Stomach (tissue), 9 donors: ENCODE measurements around the gene GPR176. TPM values are rescaled to one million over a fixed set of nuclear protein-coding genes. Genes with fewer than 3 reads are reported as not detected.

Experiments
- DNase-seq, 2 donors: peaks; one replicate each; pipeline versions ENCODE4 v3.0.0 to v3.0.0-alpha.2; 2013 to 2019
- H3K27ac ChIP-seq, 5 donors: fragments of 200-600 bp in 4 of 5; sonication (generic) in 4 of 5; one replicate each; pipeline ENCODE4 v1.5.1; 2013 to 2019; ENCODE audit warnings: mild to moderate bottlenecking in 1 of 5, moderate library complexity in 1 of 5
- H3K27me3 ChIP-seq, 3 donors: fragments of 200-600 bp; sonication (generic); one replicate each; pipeline ENCODE4 v1.5.1; 2017 to 2019; ENCODE audit warnings: mixed run types in 1 of 3
- H3K36me3 ChIP-seq, 4 donors: fragments of 200-600 bp; sonication (generic); 1 replicate in 3 of 4; 2 replicates in 1 of 4; pipeline ENCODE4 v1.5.1; 2016 to 2019
- H3K4me1 ChIP-seq, 4 donors: fragments of 200-600 bp; sonication (generic); one replicate each; pipeline ENCODE4 v1.5.1; 2016 to 2019
- H3K4me3 ChIP-seq, 4 donors: fragments of 200-600 bp; sonication (generic) in 3 of 4; one replicate each; pipeline ENCODE4 v1.5.1; 2016 to 2019; ENCODE audit warnings: mild to moderate bottlenecking in 1 of 4
- H3K9me3 ChIP-seq, 4 donors: fragments of 200-600 bp; sonication (generic); one replicate each; pipeline ENCODE4 v1.5.1; 2016 to 2019
- CTCF ChIP-seq, 7 experiments: fragments of 450-650 bp in 4 of 7; fragments of 200-600 bp in 3 of 7; sonication (generic) in 3 of 7; IDR thresholded peaks; one replicate each; pipeline ENCODE4 v1.5.1; 2016 to 2019; ENCODE audit warnings: antibody characterized with exemption in 7 of 7, control low read depth in 2 of 7, mild to moderate bottlenecking in 1 of 7
- EP300 ChIP-seq: sonication (generic); formaldehyde crosslinking; IDR thresholded peaks from one replicate; pipeline ENCODE4 v1.6.1; 2017; ENCODE audit warnings: antibody characterized with exemption
- POLR2A ChIP-seq, 4 donors: fragments of 450-650 bp; IDR thresholded peaks; one replicate each; pipeline ENCODE4 v1.6.1; 2016; ENCODE audit warnings: antibody characterized with exemption in 4 of 4, control low read depth in 2 of 4, mild to moderate bottlenecking in 1 of 4, moderate library complexity in 1 of 4
- POLR2AphosphoS5 ChIP-seq, 3 donors: sonication (generic); formaldehyde crosslinking; IDR thresholded peaks; one replicate each; pipeline ENCODE4 v1.6.1; 2016; ENCODE audit warnings: antibody characterized with exemption in 3 of 3
- WGBS, 5 donors: extraction: QIAGEN DNeasy Blood & Tissue Kit in 3 of 5; methylation state at CpG; one replicate each; pipeline versions ENCODE4 v1.1.5 to v1.1.7; 2013 to 2018; 5-methylcytosine and 5-hydroxymethylcytosine counted together
- intact Hi-C: fragments of 100-400 bp; cut with DNase I; formaldehyde crosslinking; loops from one replicate; pipeline ENCODE4 v1.15.1; 2023; ENCODE audit warnings: low total_unique reads
- polyA plus RNA-seq, 3 donors: library from polyadenylated mRNA; stranded (reverse); fragments of 200-250 nt; gene quantifications; one replicate each; pipeline ENCODE4 v1.2.3, GENCODE V29; 2013
- total RNA-seq, 5 donors: library from RNA; depleted of rRNA; stranded (reverse); fragments of >200 nt; gene quantifications; one replicate each; pipeline versions ENCODE4 v1.1.0 to v1.2.3, GENCODE V29; 2014 to 2016
- donor health status: healthy with polysubstance abuse.
- donor health status: Bipolar disorder and iron deficiency.
- donor health status: healthy.

The GPR176 gene
- total and polyA plus RNA-seq, 8 donors: 0.29 to 10.1 (median 1.3) TPM; not detected in 1

- no peaks in the 10 kb centered on the region for H3K36me3 ChIP-seq
- intact Hi-C loops: no loop called here
- H3K4me1 ChIP-seq: no peaks in the 10 kb centered on the region
- TF ChIP-seq CTCF (IDR thresholded peaks at IDR 0.05) (no peak), POLR2AphosphoS5 (IDR thresholded peaks at IDR 0.05) (no peak), POLR2A (IDR thresholded peaks at IDR 0.05) (no peak), EP300 (no peak)
- H3K27me3 ChIP-seq: no peaks in the 10 kb centered on the region
- 68 to 96% (median 90%) methylated on average over 3 to 4 of the region's 4 CpGs for WGBS, 5 donors
- no peak overlapping the region for H3K4me3 ChIP-seq
- no peak for DNase-seq
- no peak overlapping the region for H3K27ac ChIP-seq
- H3K9me3 ChIP-seq: no peaks in the 10 kb centered on the region
These were observed 144.0 kb downstream of the GPR176 start for GRCh38 chr15:39776068-39776467.

GRCh38 chr15:39774688-39775267 is 145.3 kb downstream of the GPR176 start:
- no peak overlapping the region for H3K27ac ChIP-seq
- no peak for TF ChIP-seq POLR2A (IDR thresholded peaks at IDR 0.05)
- TF ChIP-seq POLR2AphosphoS5 (IDR thresholded peaks at IDR 0.05): no peak
- TF ChIP-seq CTCF (IDR thresholded peaks at IDR 0.05): no peak
- TF ChIP-seq EP300: no peak
- peak in 1 of 2 donors; percentile 41 for DNase-seq
- H3K4me3 ChIP-seq: no peak overlapping the region
- WGBS, 5 donors: 69 to 79% (median 78%) methylated on average over 3 of the region's 3 CpGs
- H3K27me3 ChIP-seq: no peaks in the 10 kb centered on the region
- H3K4me1 ChIP-seq: no peaks in the 10 kb centered on the region
- H3K36me3 ChIP-seq: no peaks in the 10 kb centered on the region
- intact Hi-C loops: no loop called here
- no peaks in the 10 kb centered on the region for H3K9me3 ChIP-seq

- no peaks in the 10 kb centered on the region for H3K36me3 ChIP-seq
- TF ChIP-seq EP300 (no peak), POLR2AphosphoS5 (IDR thresholded peaks at IDR 0.05) (peak in 1 of 3 donors; percentile 63)
- no peaks in the 10 kb centered on the region for H3K4me1 ChIP-seq
- H3K4me3 ChIP-seq: no peak overlapping the region
- intact Hi-C loops: no loop called here
- DNase-seq: peak in 1 of 2 donors; percentile 51
- H3K27ac ChIP-seq: peak overlapping the region; percentile 13 to 66 (median 57)
- H3K27me3 ChIP-seq: no peaks in the 10 kb centered on the region
- no peaks in the 10 kb centered on the region for H3K9me3 ChIP-seq
- 51 to 74% (median 73%) methylated on average over 8 of the region's 8 CpGs for WGBS, 5 donors
These were observed 149.0 kb downstream of the GPR176 start for GRCh38 chr15:39770748-39771689.

- DNase-seq: no peak
- no peaks in the 10 kb centered on the region for H3K36me3 ChIP-seq
- WGBS, 5 donors: 85 to 98% (median 96%) methylated on average over 5 of the region's 5 CpGs
- no peak overlapping the region for H3K27ac ChIP-seq
- H3K4me1 ChIP-seq: no peaks in the 10 kb centered on the region
- TF ChIP-seq EP300: no peak
- no peak for TF ChIP-seq CTCF (IDR thresholded peaks at IDR 0.05)
- TF ChIP-seq POLR2AphosphoS5 (IDR thresholded peaks at IDR 0.05): no peak
- no peak for TF ChIP-seq POLR2A (IDR thresholded peaks at IDR 0.05)
- intact Hi-C loops: loop anchor here (10.0 kb wide), 1 partner anchor 1063 kb away; no protein-coding TSS in a partner anchor
- H3K27me3 ChIP-seq: no peaks in the 10 kb centered on the region
- no peak overlapping the region for H3K4me3 ChIP-seq
- no peaks in the 10 kb centered on the region for H3K9me3 ChIP-seq
These were observed 152.1 kb downstream of the GPR176 start for GRCh38 chr15:39767921-39768320.
